Activated CD4-positive, alpha-beta T cell treated with anti-CD3 and anti-CD28 coated beads for 36 hours (primary cell): Measurements from ENCODE around the gene PLEKHG2. TPM values are rescaled to one million over a fixed set of nuclear protein-coding genes. Genes with fewer than 3 reads are reported as not detected.

Experiments used
- ATAC-seq: fragments of 200-7000 bp; cut with Tn5 transposase; one replicate; pipeline ENCODE4 v1.10.0; 2021; ENCODE audit warnings: mild to moderate bottlenecking, moderate library complexity
- CTCF ChIA-PET: fragments of 350-600 bp; sonication (Branson Sonifier 250); formaldehyde crosslinking; loops from one replicate; lab custom pipeline; 2021; ENCODE audit warnings: antibody characterized with exemption; lab: Charles Lee
- POLR2A ChIA-PET: fragments of 350-600 bp; sonication (Branson Sonifier 250); formaldehyde crosslinking; loops from one replicate; lab custom pipeline; 2021; ENCODE audit warnings: antibody characterized with exemption, inconsistent platforms; lab: Charles Lee
- DNase-seq: peaks from one replicate; pipeline ENCODE4 v3.0.0-alpha.2; 2020
- H3K27ac Mint-ChIP-seq: one replicate; pipeline ENCODE4 v1.8.0; 2021; ENCODE audit warnings: mixed read lengths
- H3K27me3 Mint-ChIP-seq: one replicate; pipeline ENCODE4 v1.8.0; 2021; ENCODE audit warnings: mixed read lengths
- H3K36me3 Mint-ChIP-seq: one replicate; pipeline ENCODE4 v1.8.0; 2021; ENCODE audit warnings: low read depth, mixed read lengths
- H3K4me1 Mint-ChIP-seq: one replicate; pipeline ENCODE4 v1.8.0; 2021; ENCODE audit warnings: mixed read lengths
- H3K4me3 Mint-ChIP-seq: one replicate; pipeline ENCODE4 v1.8.0; 2021; ENCODE audit warnings: mild to moderate bottlenecking, moderate library complexity, mixed read lengths
- H3K9me3 Mint-ChIP-seq: one replicate; pipeline ENCODE4 v1.8.0; 2021; ENCODE audit warnings: low read depth, mixed read lengths
- intact Hi-C, 2 experiments: fragments of 100-400 bp; cut with DNase I in 1 of 2; cut with micrococcal nuclease in 1 of 2; formaldehyde crosslinking; loops; one replicate each; pipeline versions ENCODE4 v1.14.2 to v1.15.1; 2022 to 2024; cut with DNase I, micrococcal nuclease
- total RNA-seq, 2 experiments: library from RNA; stranded (reverse); gene quantifications; one replicate each; pipeline ENCODE4 v1.2.3, GENCODE V29; 2021

The PLEKHG2 gene
- total RNA-seq, 2 experiments from 2014 or later: 46.0 to 65.5 TPM

DNA sequence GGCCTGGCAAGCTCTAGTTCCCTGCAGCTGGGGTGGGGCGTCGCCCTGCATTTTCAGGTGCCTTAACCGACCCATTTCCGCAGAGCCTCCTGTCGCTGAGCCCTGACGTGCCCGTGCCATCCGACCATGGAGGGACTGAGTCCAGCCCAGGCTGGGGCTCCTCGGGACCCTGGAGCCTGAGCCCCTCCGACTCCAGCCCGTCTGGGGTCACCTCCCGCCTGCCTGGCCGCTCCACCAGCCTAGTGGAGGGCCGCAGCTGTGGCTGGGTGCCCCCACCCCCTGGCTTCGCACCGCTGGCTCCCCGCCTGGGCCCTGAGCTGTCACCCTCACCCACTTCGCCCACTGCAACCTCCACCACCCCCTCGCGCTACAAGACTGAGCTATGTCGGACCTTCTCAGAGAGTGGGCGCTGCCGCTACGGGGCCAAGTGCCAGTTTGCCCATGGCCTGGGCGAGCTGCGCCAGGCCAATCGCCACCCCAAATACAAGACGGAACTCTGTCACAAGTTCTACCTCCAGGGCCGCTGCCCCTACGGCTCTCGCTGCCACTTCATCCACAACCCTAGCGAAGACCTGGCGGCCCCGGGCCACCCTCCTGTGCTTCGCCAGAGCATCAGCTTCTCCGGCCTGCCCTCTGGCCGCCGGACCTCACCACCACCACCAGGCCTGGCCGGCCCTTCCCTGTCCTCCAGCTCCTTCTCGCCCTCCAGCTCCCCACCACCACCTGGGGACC, 4.6 kb upstream of the PLEKHG2 start:
- peaks cover 40% of the 10 kb centered on the region for H3K4me1 Mint-ChIP-seq
- H3K9me3 Mint-ChIP-seq: no peaks in the 10 kb centered on the region
- intact Hi-C loops: loop anchor here in 1 of 2 experiments (10.0 kb wide), 1 partner anchor 1207 kb away; no protein-coding TSS in a partner anchor
- no peaks in the 10 kb centered on the region for H3K27me3 Mint-ChIP-seq
- CTCF ChIA-PET: interaction anchor here (0.7 to 5.9 kb wide), 4 partner anchors 10 to 57 kb away, joined by 3 to 34 read pairs (median 12); partner anchors contain the start of genes MED29 and PAF1
- peak overlapping the region; percentile 73 for H3K4me3 Mint-ChIP-seq
- ATAC-seq (no peak), DNase-seq (peak; percentile 78)
- peaks cover 34% of the 10 kb centered on the region for H3K36me3 Mint-ChIP-seq
- peak overlapping the region; percentile 96 for H3K27ac Mint-ChIP-seq
- POLR2A ChIA-PET: interaction anchor here (1.1 to 4.0 kb wide), 5 partner anchors 10 to 65 kb away, joined by 3 to 42 read pairs (median 11); partner anchors contain the start of genes MED29, PAF1, RPS16 and SAMD4B

- Mint-ChIP-seq H3K36me3 (peaks cover 35% of the 10 kb centered on the region), H3K4me1 (peaks cover 40% of the 10 kb centered on the region), H3K27me3 (no peaks in the 10 kb centered on the region), H3K4me3 (peak overlapping the region; percentile 73), H3K9me3 (no peaks in the 10 kb centered on the region), H3K27ac (peak overlapping the region; percentile 96)
- CTCF ChIA-PET: interaction anchor here (0.6 to 5.9 kb wide), 5 partner anchors 11 to 62 kb away, joined by 3 to 34 read pairs (median 4); partner anchors contain the start of genes MED29 and PAF1
- ATAC-seq (no peak), DNase-seq (peak; percentile 47)
- intact Hi-C loops: loop anchor here in 1 of 2 experiments (10.0 kb wide), 1 partner anchor 1206 kb away; no protein-coding TSS in a partner anchor
- POLR2A ChIA-PET: interaction anchor here (1.2 to 4.0 kb wide), 4 partner anchors 11 to 27 kb away, joined by 4 to 42 read pairs (median 11); partner anchors contain the start of genes MED29, PAF1 and RPS16
These were observed 3.9 kb upstream of the PLEKHG2 start for GRCh38 chr19:39408392-39409207.

DNA sequence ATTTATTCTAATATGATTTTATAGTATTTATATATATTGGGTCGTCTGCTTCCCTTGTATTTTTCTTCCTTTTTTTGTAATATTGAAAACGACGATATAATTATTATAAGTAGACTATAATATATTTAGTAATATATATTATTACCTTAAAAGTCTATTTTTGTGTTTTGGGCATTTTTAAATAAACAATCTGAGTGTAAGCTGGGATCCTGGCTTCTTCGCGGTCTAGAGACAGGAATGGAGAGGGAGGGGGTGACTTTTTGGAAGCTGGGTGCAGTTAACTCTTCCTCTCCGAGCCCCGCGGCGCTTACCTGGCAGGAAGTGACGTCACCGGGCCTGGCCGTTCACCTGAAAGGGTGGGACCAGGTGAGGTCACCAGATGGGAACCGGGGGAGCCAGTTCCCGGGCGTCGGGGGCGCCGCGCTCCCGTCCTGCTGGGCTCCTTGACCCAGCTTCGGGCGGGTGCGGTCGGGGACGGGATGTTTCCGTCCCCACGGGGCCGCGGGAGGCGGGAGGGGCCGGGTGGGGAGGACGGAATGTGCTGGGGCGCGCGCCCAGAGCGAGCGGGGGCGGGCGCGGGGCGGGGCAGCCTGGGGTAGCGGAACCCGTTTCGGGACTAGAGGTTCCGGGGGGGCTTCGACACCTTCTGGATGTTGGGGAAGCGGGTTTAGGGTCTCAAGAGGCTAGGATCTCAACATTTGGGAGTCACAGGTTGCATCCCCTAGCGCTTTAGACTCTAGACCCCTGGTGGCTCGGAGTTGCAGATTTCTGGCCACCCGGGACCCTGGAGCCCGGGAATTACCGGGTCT, 3.1 kb upstream of the PLEKHG2 start:
- peak; percentile 93 for DNase-seq
- CTCF ChIA-PET: interaction anchor here (0.6 to 5.9 kb wide), 3 partner anchors 12 to 63 kb away, joined by 3 to 34 read pairs (median 21); partner anchors contain the start of genes MED29 and PAF1
- Mint-ChIP-seq H3K9me3 (no peaks in the 10 kb centered on the region), H3K4me3 (peak overlapping the region; percentile 73), H3K4me1 (peaks cover 40% of the 10 kb centered on the region), H3K27ac (peak overlapping the region; percentile 92), H3K27me3 (no peaks in the 10 kb centered on the region), H3K36me3 (peaks cover 39% of the 10 kb centered on the region)
- intact Hi-C loops: loop anchor here in 1 of 2 experiments (10.0 kb wide), 1 partner anchor 1205 kb away; no protein-coding TSS in a partner anchor
- POLR2A ChIA-PET: interaction anchor here (1.2 to 4.0 kb wide), 2 partner anchors 12 to 18 kb away, joined by 4 to 42 read pairs; no protein-coding TSS in a partner anchor
- ATAC-seq: peak; percentile 3

- ChIA-PET CTCF (no interaction called here), POLR2A (interaction anchor here (4.0 kb wide), 1 partner anchor 12 kb away, joined by 42 read pairs; no protein-coding TSS in a partner anchor)
- intact Hi-C loops: no loop called here
- DNase-seq (peak; percentile 83), ATAC-seq (peak; percentile 18)
- Mint-ChIP-seq H3K4me3 (peak overlapping the region; percentile 73), H3K36me3 (peaks cover 42% of the 10 kb centered on the region), H3K27ac (peak overlapping the region; percentile 92), H3K4me1 (peaks cover 38% of the 10 kb centered on the region), H3K9me3 (no peaks in the 10 kb centered on the region), H3K27me3 (no peaks in the 10 kb centered on the region)
These were observed 2.2 kb upstream of the PLEKHG2 start for GRCh38 chr19:39410017-39410830.

GRCh38 chr19:39410831-39411080, 1.7 kb upstream of the PLEKHG2 start:
- Mint-ChIP-seq H3K9me3 (no peaks in the 10 kb centered on the region), H3K27ac (peak overlapping the region; percentile 92), H3K36me3 (peaks cover 42% of the 10 kb centered on the region), H3K4me1 (peaks cover 34% of the 10 kb centered on the region), H3K27me3 (no peaks in the 10 kb centered on the region), H3K4me3 (peak overlapping the region; percentile 73)
- DNase-seq (no peak), ATAC-seq (no peak)
- ChIA-PET CTCF (interaction anchor here (1.0 to 2.3 kb wide), 5 partner anchors 9 to 22 kb away, joined by 4 to 79 read pairs (median 26); partner anchors contain the start of genes MED29 and PAF1), POLR2A (interaction anchor here (0.9 to 2.3 kb wide), 5 partner anchors 9 to 25 kb away, joined by 4 to 22 read pairs (median 13); partner anchors contain the start of genes MED29, PAF1 and RPS16)
- intact Hi-C loops: loop anchor here in 1 of 2 experiments (1.0 kb wide), 1 partner anchor 379 kb away; no protein-coding TSS in a partner anchor

DNA sequence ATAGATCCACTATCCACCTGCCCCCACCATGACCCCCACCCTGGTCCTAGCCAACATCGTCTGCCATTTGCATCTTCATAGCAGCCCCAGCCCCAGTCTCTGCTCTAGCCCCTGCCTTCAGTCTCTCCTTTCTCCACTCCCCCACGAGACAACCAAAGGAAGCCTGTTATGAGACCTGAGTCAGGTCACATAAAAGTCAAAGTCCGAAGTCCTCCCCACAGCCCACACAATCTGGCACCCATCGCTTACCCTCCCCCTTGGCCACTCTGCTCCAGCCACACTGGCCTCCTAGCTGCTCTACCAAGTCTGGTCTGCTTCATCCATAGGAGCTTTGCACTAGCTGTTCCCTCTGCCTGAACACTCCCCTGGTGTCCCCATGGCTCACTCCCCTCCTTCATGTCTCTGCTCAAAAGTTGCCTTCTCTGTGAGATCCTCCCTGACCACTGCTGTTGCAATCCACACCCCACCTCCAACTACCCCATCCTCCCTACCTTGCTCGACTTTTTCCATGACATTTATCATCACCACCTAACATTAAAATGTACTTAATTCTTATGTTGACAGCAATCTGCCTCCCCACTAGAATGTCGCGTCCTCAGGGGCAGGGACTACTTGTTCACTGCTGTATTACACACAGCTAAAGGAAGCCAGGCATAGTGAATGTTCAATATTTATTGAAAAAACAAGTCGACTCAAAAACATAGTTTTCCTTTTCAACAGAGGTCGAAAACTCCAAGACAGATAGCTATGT, 1.2 kb upstream of the PLEKHG2 start:
- intact Hi-C loops: loop anchor here in 1 of 2 experiments (1.0 kb wide), 1 partner anchor 380 kb away; no protein-coding TSS in a partner anchor

DNA sequence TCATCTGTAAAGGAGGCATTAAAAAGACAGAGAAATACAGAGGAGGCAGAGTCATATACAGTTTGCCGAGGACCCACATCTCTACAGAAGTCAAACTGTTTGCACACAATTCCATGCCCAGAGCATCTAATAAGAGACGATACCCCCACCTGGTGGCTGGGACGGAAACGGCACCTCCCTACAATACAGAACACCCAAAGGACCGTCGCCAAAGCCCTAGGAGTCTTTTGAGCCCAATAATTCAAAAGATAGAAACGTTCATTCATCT, 703 bp upstream of the PLEKHG2 start:
- Mint-ChIP-seq H3K4me3 (peak overlapping the region; percentile 73), H3K4me1 (peaks cover 32% of the 10 kb centered on the region), H3K36me3 (peaks cover 41% of the 10 kb centered on the region), H3K27ac (peak overlapping the region; percentile 92), H3K9me3 (no peaks in the 10 kb centered on the region), H3K27me3 (no peaks in the 10 kb centered on the region)
- intact Hi-C loops: loop anchor here (1.0 to 2.0 kb wide), 18 partner anchors 9 to 560 kb away; partner anchors contain the start of genes MED29 (in 2 of the 2), PAF1 (in 2 of the 2), SAMD4B (in 2 of the 2) and EID2 (in 1 of the 2)
- ChIA-PET POLR2A (interaction anchor here (0.7 to 2.3 kb wide), 7 partner anchors 10 to 24 kb away, joined by 3 to 22 read pairs (median 4); partner anchors contain the start of genes MED29, PAF1 and RPS16), CTCF (interaction anchor here (0.8 to 2.3 kb wide), 15 partner anchors 10 to 122 kb away, joined by 3 to 79 read pairs (median 5); partner anchors contain the start of genes MED29, PAF1 and RPS16)
- DNase-seq (peak; percentile 95), ATAC-seq (peak; percentile 56)

More for the DNA sequence above, 1.2 kb upstream of the PLEKHG2 start:
- Mint-ChIP-seq H3K27ac (peak overlapping the region; percentile 92), H3K9me3 (no peaks in the 10 kb centered on the region), H3K27me3 (no peaks in the 10 kb centered on the region), H3K4me1 (peaks cover 32% of the 10 kb centered on the region), H3K4me3 (peak overlapping the region; percentile 73), H3K36me3 (peaks cover 42% of the 10 kb centered on the region)
- POLR2A ChIA-PET: interaction anchor here (0.7 to 2.3 kb wide), 7 partner anchors 9 to 25 kb away, joined by 3 to 22 read pairs (median 4); partner anchors contain the start of genes MED29, PAF1 and RPS16
- DNase-seq (peak; percentile 41), ATAC-seq (no peak)
- CTCF ChIA-PET: interaction anchor here (0.8 to 2.3 kb wide), 14 partner anchors 9 to 123 kb away, joined by 3 to 79 read pairs (median 6); partner anchors contain the start of genes MED29, PAF1 and RPS16

DNA sequence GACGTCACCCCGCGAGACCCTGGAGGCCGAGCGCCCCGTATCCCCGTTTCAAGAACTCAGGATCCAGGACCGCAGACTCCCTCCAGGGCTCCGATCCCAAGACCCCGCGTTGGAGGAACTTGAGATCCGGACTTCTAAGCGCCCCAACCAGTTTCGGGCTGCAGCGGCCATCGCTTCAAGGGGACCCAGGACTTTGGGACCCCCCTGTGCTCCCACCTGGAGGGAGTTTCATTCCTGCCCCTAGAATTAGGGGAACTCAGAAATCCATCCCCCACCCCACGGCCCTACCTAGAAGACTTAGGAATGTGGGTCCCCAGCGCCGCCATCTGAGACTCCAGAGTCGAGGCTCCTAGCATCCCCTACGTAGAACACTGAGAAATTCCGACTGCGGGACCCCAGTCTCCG, 400 bp downstream of the PLEKHG2 start:
- ChIA-PET CTCF (interaction anchor here (1.1 to 2.3 kb wide), 7 partner anchors 11 to 59 kb away, joined by 3 to 79 read pairs (median 9); partner anchors contain the start of genes MED29, PAF1 and RPS16), POLR2A (interaction anchor here (2.1 to 2.3 kb wide), 3 partner anchors 11 to 22 kb away, joined by 13 to 22 read pairs (median 18); partner anchors contain the start of genes MED29 and PAF1)
- Mint-ChIP-seq H3K36me3 (peaks cover 33% of the 10 kb centered on the region), H3K4me1 (peaks cover 32% of the 10 kb centered on the region), H3K27ac (peak overlapping the region; percentile 92), H3K4me3 (peak overlapping the region; percentile 73), H3K27me3 (no peaks in the 10 kb centered on the region), H3K9me3 (no peaks in the 10 kb centered on the region)
- DNase-seq: peak; percentile 34
- intact Hi-C loops: loop anchor here (1.0 to 2.0 kb wide), 17 partner anchors 11 to 562 kb away; partner anchors contain the start of genes MED29 (in 2 of the 2), PAF1 (in 2 of the 2), SAMD4B (in 2 of the 2) and EID2 (in 1 of the 2)
- ATAC-seq: no peak
